ENCODE results near the gene UBE2O.
A peak's percentile ranks its signal among the peaks of the same experiment; 100 is the strongest.

The UBE2O gene

GRCh38 chr17:76414334-76415295, 38.3 kb downstream of the UBE2O start:
- peak; percentile 67 for DNase-seq (ENCODE audit: low spot score)

- no peak for DNase-seq (ENCODE audit: low spot score)
Observed at GRCh38 chr17:76411247-76411646, 41.7 kb downstream of the UBE2O start.

- DNase-seq (ENCODE audit: low spot score), result no peak
Observed at GRCh38 chr17:76410328-76410965, 42.5 kb downstream of the UBE2O start.

GRCh38 chr17:76408037-76408849, 44.7 kb downstream of the UBE2O start:
- peak; percentile 60 for DNase-seq (ENCODE audit: low spot score)

GRCh38 chr17:76407509-76407908, 45.4 kb downstream of the UBE2O start:
- no peak for DNase-seq (ENCODE audit: low spot score)

- no peak for DNase-seq (ENCODE audit: low spot score)
Observed at GRCh38 chr17:76405967-76406647, 46.8 kb downstream of the UBE2O start.

- DNase-seq (ENCODE audit: low spot score), result no peak
Observed at GRCh38 chr17:76405607-76405966, 47.4 kb downstream of the UBE2O start.

- DNase-seq (ENCODE audit: low spot score), result no peak
Observed at GRCh38 chr17:76404976-76405563, 47.9 kb downstream of the UBE2O start.

GRCh38 chr17:76404256-76404655, 48.7 kb downstream of the UBE2O start:
- DNase-seq (ENCODE audit: low spot score), result no peak

- DNase-seq (ENCODE audit: low spot score), result no peak
Observed at GRCh38 chr17:76402711-76403110, 50.2 kb downstream of the UBE2O start.

GRCh38 chr17:76399175-76400172, 53.5 kb downstream of the UBE2O start:
- DNase-seq (ENCODE audit: low spot score), result no peak

- no peak for DNase-seq (ENCODE audit: low spot score)
Observed at GRCh38 chr17:76398523-76399174, 54.3 kb downstream of the UBE2O start.

- peak; percentile 92 for DNase-seq (ENCODE audit: low spot score)
Observed at GRCh38 chr17:76397687-76398522, 55.0 kb downstream of the UBE2O start.

- no peak for DNase-seq (ENCODE audit: low spot score)
Observed at GRCh38 chr17:76397184-76397583, 55.8 kb downstream of the UBE2O start.

GRCh38 chr17:76395980-76396379, 57.0 kb downstream of the UBE2O start:
- no peak for DNase-seq (ENCODE audit: low spot score)

GRCh38 chr17:76394166-76394565, 58.8 kb downstream of the UBE2O start:
- no peak for DNase-seq (ENCODE audit: low spot score)

GRCh38 chr17:76391200-76391715, 61.7 kb downstream of the UBE2O start:
- DNase-seq (ENCODE audit: low spot score), result no peak

GRCh38 chr17:76390003-76390421, 62.9 kb downstream of the UBE2O start:
- no peak for DNase-seq (ENCODE audit: low spot score)
